H1 (cell line): ENCODE results near the gene CEP128. TPM values are rescaled to one million over a fixed set of nuclear protein-coding genes. Genes with fewer than 3 reads are reported as not detected.

Experiments used
- CTCF ChIA-PET: fragments of 300-600 bp; sonication (Branson Sonifier 250); formaldehyde crosslinking; loops from one replicate; lab custom pipeline; 2021; ENCODE audit not compliant: partially characterized antibody; lab: Charles Lee
- POLR2A ChIA-PET: fragments of 300-600 bp; sonication (Branson Sonifier 250); formaldehyde crosslinking; loops from one replicate; lab custom pipeline; 2021; ENCODE audit warnings: inconsistent platforms; ENCODE audit not compliant: partially characterized antibody; lab: Charles Lee
- DNase-seq, 2 experiments: peaks; one replicate each; pipeline versions ENCODE4 v3.0.0 to v3.0.0-alpha.2; 2010 to 2022; ENCODE audit warnings: low spot score in 2 of 2, low read depth in 1 of 2, mixed read lengths in 1 of 2
- FAIRE-seq: peaks from 2 replicates; lab custom pipeline; 2011; peaks lifted over from hg19 to GRCh38; lab: Jason Lieb, UNC
- H2AFZ ChIP-seq: 2 replicates; pipeline ENCODE4 v1.8.1; 2012; ENCODE audit warnings: low read length, inconsistent platforms
- H2AK5ac ChIP-seq: 2 replicates; pipeline ENCODE4 v1.6.1; 2013; ENCODE audit warnings: low read depth, low read length
- H2BK120ac ChIP-seq: replicated peaks from 2 replicates; pipeline ENCODE3; 2013; ENCODE audit warnings: low read depth, low read length, inconsistent platforms
- H2BK12ac ChIP-seq: 2 replicates; pipeline ENCODE4 v1.6.1; 2013; ENCODE audit warnings: low read depth, low read length
- H2BK15ac ChIP-seq: 2 replicates; pipeline ENCODE4 v1.6.1; 2013; ENCODE audit warnings: low read length
- H2BK20ac ChIP-seq: 2 replicates; pipeline ENCODE4 v1.6.1; 2013; ENCODE audit warnings: low read length
- H2BK5ac ChIP-seq: 2 replicates; pipeline ENCODE4 v1.6.1; 2013; ENCODE audit warnings: low read depth, low read length
- H3K14ac ChIP-seq: 2 replicates; pipeline ENCODE4 v1.6.1; 2013; ENCODE audit warnings: inconsistent platforms; ENCODE audit not compliant: insufficient read length
- H3K18ac ChIP-seq: 2 replicates; pipeline ENCODE4 v1.6.1; 2013; ENCODE audit warnings: low read length; ENCODE audit errors: extremely low read depth
- H3K23ac ChIP-seq: 2 replicates; pipeline ENCODE4 v1.6.1; 2013; ENCODE audit warnings: inconsistent platforms; ENCODE audit not compliant: insufficient read length
- H3K23me2 ChIP-seq: 2 replicates; pipeline ENCODE4 v1.6.1; 2013; ENCODE audit warnings: low read depth, low read length
- H3K27ac ChIP-seq: 2 replicates; pipeline ENCODE4 v1.6.1; 2011; ENCODE audit warnings: low read depth, low read length, inconsistent platforms
- H3K27me3 ChIP-seq, 4 experiments: replicated peaks in 1 of 4; 1 replicate in 1 of 4; 2 replicates in 3 of 4; pipeline versions ENCODE4 v1.6.1 to v1.8.1; 2011 to 2013; ENCODE audit warnings: low read length in 3 of 4, mild to moderate bottlenecking in 3 of 4, inconsistent platforms in 2 of 4, mixed read lengths in 2 of 4, moderate library complexity in 1 of 4; ENCODE audit not compliant: control insufficient read depth in 3 of 4, insufficient read depth in 3 of 4; ENCODE audit errors: extremely low read depth in 1 of 4
- H3K36me3 ChIP-seq, 4 experiments: 2 replicates each; pipeline versions ENCODE4 v1.6.1 to v1.8.1; 2011 to 2013; ENCODE audit warnings: mild to moderate bottlenecking in 4 of 4, low read length in 3 of 4, moderate library complexity in 2 of 4, control low read depth in 1 of 4, inconsistent platforms in 1 of 4; ENCODE audit not compliant: insufficient read depth in 4 of 4, control insufficient read depth in 2 of 4
- H3K4ac ChIP-seq: replicated peaks from 2 replicates; pipeline ENCODE3; 2013; ENCODE audit warnings: low read length, low read depth, mixed read lengths, inconsistent platforms; ENCODE audit not compliant: insufficient read length
- H3K4me1 ChIP-seq, 4 experiments: replicated peaks in 1 of 4; 1 replicate in 1 of 4; 2 replicates in 3 of 4; pipeline versions ENCODE4 v1.6.1 to v1.8.1; 2011 to 2013; ENCODE audit warnings: low read length in 3 of 4, inconsistent platforms in 2 of 4, mixed read lengths in 1 of 4; ENCODE audit not compliant: insufficient read depth in 4 of 4, control insufficient read depth in 3 of 4
- H3K4me2 ChIP-seq, 2 experiments: 2 replicates each; pipeline versions ENCODE4 v1.6.1 to v1.8.1; 2011 to 2013; ENCODE audit warnings: low read depth in 2 of 2, low read length in 2 of 2, control low read depth in 1 of 2, inconsistent platforms in 1 of 2, mild to moderate bottlenecking in 1 of 2; ENCODE audit not compliant: insufficient read depth in 1 of 2
- H3K4me3 ChIP-seq, 4 experiments: fragments of 200-600, 300-600 bp in 1 of 4; sonication (generic), shearing (Covaris generic), sonication (Bioruptor Twin) in 1 of 4; 2 replicates each; pipeline versions ENCODE4 v1.5.1 to v1.8.1; 2011 to 2016; ENCODE audit warnings: low read length in 4 of 4, low read depth in 3 of 4, control low read depth in 2 of 4, inconsistent platforms in 2 of 4, mild to moderate bottlenecking in 2 of 4, mixed read lengths in 1 of 4, moderate library complexity in 1 of 4; ENCODE audit not compliant: insufficient read depth in 2 of 4; ENCODE audit errors: extremely low read depth in 1 of 4
- H3K56ac ChIP-seq: replicated peaks from 2 replicates; pipeline ENCODE3; 2013; ENCODE audit warnings: low read depth, mild to moderate bottlenecking, mixed read lengths, low read length, inconsistent platforms; ENCODE audit not compliant: insufficient read length
- H3K79me1 ChIP-seq: 2 replicates; pipeline ENCODE4 v1.6.1; 2013; ENCODE audit warnings: low read depth, low read length, control low read depth
- H3K79me2 ChIP-seq, 2 experiments: 2 replicates each; pipeline versions ENCODE4 v1.6.1 to v1.8.1; 2012 to 2013; ENCODE audit warnings: low read length in 2 of 2, mild to moderate bottlenecking in 2 of 2, inconsistent platforms in 1 of 2; ENCODE audit not compliant: insufficient read depth in 2 of 2, control insufficient read depth in 1 of 2
- H3K9ac ChIP-seq, 4 experiments: replicated peaks in 1 of 4; 1 replicate in 1 of 4; 2 replicates in 3 of 4; pipeline versions ENCODE4 v1.6.1 to v1.8.1; 2011 to 2013; ENCODE audit warnings: low read depth in 3 of 4, low read length in 3 of 4, control low read depth in 2 of 4, mild to moderate bottlenecking in 2 of 4, moderate library complexity in 2 of 4, inconsistent platforms in 1 of 4; ENCODE audit errors: extremely low read depth in 1 of 4
- H3K9me3 ChIP-seq, 2 experiments: 2 replicates each; pipeline versions ENCODE4 v1.6.1 to v1.8.1; 2012 to 2013; ENCODE audit warnings: mild to moderate bottlenecking in 2 of 2, moderate library complexity in 2 of 2, control low read depth in 1 of 2, inconsistent platforms in 1 of 2, low read depth in 1 of 2, low read length in 1 of 2, mixed read lengths in 1 of 2; ENCODE audit not compliant: insufficient read depth in 2 of 2
- H4K20me1 ChIP-seq, 2 experiments: replicated peaks in 1 of 2; 2 replicates each; pipeline versions ENCODE3 to v1.8.1; 2011 to 2013; ENCODE audit warnings: inconsistent platforms in 2 of 2, low read length in 2 of 2, mild to moderate bottlenecking in 1 of 2; ENCODE audit not compliant: insufficient read depth in 2 of 2, control insufficient read depth in 1 of 2
- H4K5ac ChIP-seq: 2 replicates; pipeline ENCODE4 v1.6.1; 2013; ENCODE audit warnings: low read length, low read depth, mixed read lengths, inconsistent platforms; ENCODE audit not compliant: insufficient read length
- H4K8ac ChIP-seq: 2 replicates; pipeline ENCODE4 v1.8.0; 2013; ENCODE audit warnings: mild to moderate bottlenecking, moderate library complexity, low read length, inconsistent platforms; ENCODE audit not compliant: insufficient read depth; ENCODE audit errors: extremely low read depth
- H4K91ac ChIP-seq: replicated peaks from 2 replicates; pipeline ENCODE3; 2013; ENCODE audit warnings: low read length, mixed read lengths, inconsistent platforms; ENCODE audit not compliant: insufficient read length
- ASH2L ChIP-seq: fragments of 200-600, 300-600 bp; sonication (generic); IDR thresholded peaks from one replicate; pipeline ENCODE4 v1.7.1; 2017; ENCODE audit warnings: low read length
- BRCA1 ChIP-seq: IDR thresholded peaks from 2 replicates; pipeline ENCODE4 v1.6.1; 2012; ENCODE audit warnings: low read depth, low read length, improper control_type of control experiment
- CBX5 ChIP-seq: fragments of 300-800, 300-1000 bp; sonication (generic); IDR thresholded peaks from 2 replicates; pipeline ENCODE4 v1.7.1; 2016; ENCODE audit warnings: antibody characterized with exemption, low read length, low read depth
- EZH2 ChIP-seq: fragments of 200-600 bp; sonication (generic); IDR thresholded peaks from 2 replicates; pipeline ENCODE4 v1.7.1; 2012; ENCODE audit warnings: low read depth, mild to moderate bottlenecking, moderate library complexity, low read length, inconsistent platforms; ENCODE audit not compliant: severe bottlenecking
- FOSL1 ChIP-seq: IDR thresholded peaks from 2 replicates; pipeline ENCODE4 v1.6.1; 2011; ENCODE audit warnings: mild to moderate bottlenecking, low read depth, low read length, moderate library complexity; ENCODE audit not compliant: insufficient read depth
- JUN ChIP-seq: IDR thresholded peaks from 2 replicates; pipeline ENCODE4 v1.6.1; 2011; ENCODE audit warnings: low read depth, mild to moderate bottlenecking, improper control_type of control experiment, low read length
- KDM1A ChIP-seq: fragments of 200-600, 300-600 bp; sonication (generic); IDR thresholded peaks from 2 replicates; pipeline ENCODE4 v1.7.1; 2016; ENCODE audit warnings: mild to moderate bottlenecking, low read length, borderline replicate concordance
- TAF7 ChIP-seq: optimal IDR thresholded peaks from 2 replicates; pipeline ENCODE3; 2011; ENCODE audit warnings: low read depth, mild to moderate bottlenecking, inconsistent platforms, low read length, moderate library complexity, borderline replicate concordance
- TCF12 ChIP-seq: IDR thresholded peaks from 2 replicates; pipeline ENCODE4 v1.6.1; 2011; ENCODE audit warnings: low read depth, mild to moderate bottlenecking, low read length
- WGBS, 2 experiments: shearing (Covaris generic) in 1 of 2; methylation state at CpG; one replicate each; pipeline versions ENCODE4 v1.1.6 to v1.1.7; 2013 to 2015; ENCODE audit warnings: low lambda C conversion rate in 2 of 2, mixed read lengths in 2 of 2, inconsistent platforms in 1 of 2, low coverage in 1 of 2, missing lambda C conversion rate in 1 of 2; ENCODE audit not compliant: insufficient replicate concordance in 2 of 2, insufficient coverage in 1 of 2, insufficient read length in 1 of 2; ENCODE audit errors: extremely low coverage in 1 of 2, missing lambda C conversion rate in 1 of 2; 5-methylcytosine and 5-hydroxymethylcytosine counted together
- polyA plus RNA-seq, 7 experiments: library from polyadenylated mRNA; depleted of rRNA in 3 of 7; stranded (reverse) in 5 of 7; unstranded in 2 of 7; fragments of >200 nt in 5 of 7; fragments of 200-250 nt in 2 of 7; gene quantifications; 1 replicate in 5 of 7; 2 replicates in 1 of 7; 4 replicates in 1 of 7; pipeline versions ENCODE4 v1.2.1 to v1.2.3, GENCODE V29; 2011 to 2013; ENCODE audit warnings: missing spikeins in 2 of 7, mixed read lengths in 2 of 7
- total RNA-seq: library from RNA; stranded (reverse); fragmentation: NEBNext Ultra II Directional; extraction: Animal tissue kit (Norgen Biotek cat#: 25700); gene quantifications from 2 replicates; pipeline ENCODE4 v1.2.1, GENCODE V29; 2021
- TF ChIP-seq, protein P1 (sequence below): IDR thresholded peaks from 2 replicates; pipeline ENCODE4 v1.6.1; 2012; ENCODE audit warnings: low read length, inconsistent platforms
- TF ChIP-seq, protein P2 (sequence below): IDR thresholded peaks from 2 replicates; pipeline ENCODE4 v1.6.1; 2011; ENCODE audit warnings: low read length, improper control_type of control experiment

The CEP128 gene
- total and polyA plus RNA-seq, 2 of the 8 experiments (the other 6 are each of a cell fraction or from before 2014, with no cell fraction given): 1.9 to 17.0 TPM

GRCh38 chr14:80678436-80678835 is 263.1 kb downstream of the CEP128 start:
- Histone ChIP-seq H3K23me2 (no peaks in the 10 kb centered on the region), H4K5ac (no peak overlapping the region), H3K36me3 (no peaks in the 10 kb centered on the region), H4K91ac (no peak overlapping the region), H3K23ac (no peak overlapping the region), H2BK12ac (no peak overlapping the region), H3K18ac (no peak overlapping the region), H2BK15ac (no peak overlapping the region), H3K79me2 (no peaks in the 10 kb centered on the region), H4K20me1 (no peaks in the 10 kb centered on the region), H3K4me3 (no peak overlapping the region), H3K9me3 (peaks cover 6 to 7% of the 10 kb centered on the region in 2 experiments; a peak in 3 of 4 replicates), H3K27me3 (no peaks in the 10 kb centered on the region), H2AK5ac (no peak overlapping the region), H4K8ac (no peak overlapping the region), H2BK20ac (no peak overlapping the region), H3K27ac (no peak overlapping the region), H3K9ac (no peak overlapping the region), H3K14ac (no peak overlapping the region), H2BK5ac (no peak overlapping the region), H3K4ac (no peak overlapping the region), H3K56ac (no peak overlapping the region), H2AFZ (no peak overlapping the region), H3K4me2 (no peak overlapping the region), H3K79me1 (no peaks in the 10 kb centered on the region), H2BK120ac (no peak overlapping the region), H3K4me1 (no peaks in the 10 kb centered on the region)
- ChIA-PET POLR2A (no interaction called here), CTCF (no interaction called here)
- WGBS, 2 experiments: 95% methylated on average over 3 of the region's 3 CpGs; no CpG with 5 or more reads in 1 of the 2 experiments
- DNase-seq (peak in 1 of 2 experiments; percentile 7), FAIRE-seq (no peak)
- TF ChIP-seq KDM1A (no peak), BRCA1 (no peak), JUN (no peak), FOSL1 (no peak), TCF12 (no peak), EZH2 (no peak), ASH2L (no peak), CBX5 (no peak), TAF7 (no peak)
- TF ChIP-seq, protein P1, sequence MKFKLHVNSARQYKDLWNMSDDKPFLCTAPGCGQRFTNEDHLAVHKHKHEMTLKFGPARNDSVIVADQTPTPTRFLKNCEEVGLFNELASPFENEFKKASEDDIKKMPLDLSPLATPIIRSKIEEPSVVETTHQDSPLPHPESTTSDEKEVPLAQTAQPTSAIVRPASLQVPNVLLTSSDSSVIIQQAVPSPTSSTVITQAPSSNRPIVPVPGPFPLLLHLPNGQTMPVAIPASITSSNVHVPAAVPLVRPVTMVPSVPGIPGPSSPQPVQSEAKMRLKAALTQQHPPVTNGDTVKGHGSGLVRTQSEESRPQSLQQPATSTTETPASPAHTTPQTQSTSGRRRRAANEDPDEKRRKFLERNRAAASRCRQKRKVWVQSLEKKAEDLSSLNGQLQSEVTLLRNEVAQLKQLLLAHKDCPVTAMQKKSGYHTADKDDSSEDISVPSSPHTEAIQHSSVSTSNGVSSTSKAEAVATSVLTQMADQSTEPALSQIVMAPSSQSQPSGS: no peak
- TF ChIP-seq, protein P2, sequence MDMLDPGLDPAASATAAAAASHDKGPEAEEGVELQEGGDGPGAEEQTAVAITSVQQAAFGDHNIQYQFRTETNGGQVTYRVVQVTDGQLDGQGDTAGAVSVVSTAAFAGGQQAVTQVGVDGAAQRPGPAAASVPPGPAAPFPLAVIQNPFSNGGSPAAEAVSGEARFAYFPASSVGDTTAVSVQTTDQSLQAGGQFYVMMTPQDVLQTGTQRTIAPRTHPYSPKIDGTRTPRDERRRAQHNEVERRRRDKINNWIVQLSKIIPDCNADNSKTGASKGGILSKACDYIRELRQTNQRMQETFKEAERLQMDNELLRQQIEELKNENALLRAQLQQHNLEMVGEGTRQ: no peak
